ENCODE data around the gene CAPN5.

CAPN5 gene

DNA sequence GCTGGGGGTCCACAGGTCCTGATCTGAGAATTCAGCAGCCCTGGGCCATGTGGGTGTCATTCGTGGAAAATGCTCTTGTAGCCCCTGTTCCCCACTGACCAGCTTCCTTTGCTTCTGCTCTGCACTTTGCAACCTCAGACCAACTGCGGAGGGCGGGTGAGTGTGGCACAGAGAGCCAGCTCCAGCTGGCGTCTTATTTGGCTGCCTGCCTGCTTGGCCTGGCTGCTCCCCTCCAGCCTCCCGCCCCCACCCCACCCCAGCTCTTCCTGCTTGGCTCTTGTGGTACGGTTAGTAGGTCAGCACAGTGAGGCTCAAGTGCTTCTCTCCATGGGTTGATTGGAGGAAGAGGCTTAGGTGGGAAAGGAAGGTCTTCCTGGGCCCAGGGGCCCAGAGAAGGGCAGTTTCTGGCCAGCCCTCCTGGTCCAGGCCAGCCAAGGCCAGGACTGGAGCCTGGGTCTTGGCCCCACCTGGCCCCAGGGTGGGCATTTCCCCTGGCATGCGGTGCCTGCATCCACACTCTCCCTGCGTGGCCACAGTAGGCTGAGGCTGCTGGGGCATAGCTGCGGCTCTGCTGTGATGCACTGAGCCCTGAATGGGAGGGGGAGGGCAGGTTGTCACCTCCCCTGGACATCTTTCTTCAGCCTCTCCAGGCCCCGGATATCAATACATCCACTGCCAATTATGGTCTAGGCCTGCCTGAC is 87.8 kb downstream of the CAPN5 start:
- Histone ChIP-seq H3K27ac (ENCODE audit: low read length) (no peak overlapping the region), H3K4me3 (ENCODE audit: low read length) (no peak overlapping the region), H2AFZ (ENCODE audit: low read depth, low read length) (no peak overlapping the region), H4K20me1 (ENCODE audit: insufficient read depth, low read length) (no peaks in the 10 kb centered on the region), H3K36me3 (replicated peaks; ENCODE audit: low read depth, low read length) (no peaks in the 10 kb centered on the region), H3K4me2 (ENCODE audit: low read length) (no peak overlapping the region), H3K27me3 (ENCODE audit: low read depth, low read length) (no peaks in the 10 kb centered on the region), H3K9ac (ENCODE audit: low read length) (no peak overlapping the region), H3K9me3 (ENCODE audit: insufficient read depth, low read length) (no peaks in the 10 kb centered on the region), H3K79me2 (ENCODE audit: low read length) (no peaks in the 10 kb centered on the region), H3K4me1 (ENCODE audit: low read length) (no peaks in the 10 kb centered on the region)
- no peak for TF ChIP-seq EZH2phosphoT487 (IDR thresholded peaks at IDR 0.05; ENCODE audit: low read depth)
- TF ChIP-seq, protein P1, sequence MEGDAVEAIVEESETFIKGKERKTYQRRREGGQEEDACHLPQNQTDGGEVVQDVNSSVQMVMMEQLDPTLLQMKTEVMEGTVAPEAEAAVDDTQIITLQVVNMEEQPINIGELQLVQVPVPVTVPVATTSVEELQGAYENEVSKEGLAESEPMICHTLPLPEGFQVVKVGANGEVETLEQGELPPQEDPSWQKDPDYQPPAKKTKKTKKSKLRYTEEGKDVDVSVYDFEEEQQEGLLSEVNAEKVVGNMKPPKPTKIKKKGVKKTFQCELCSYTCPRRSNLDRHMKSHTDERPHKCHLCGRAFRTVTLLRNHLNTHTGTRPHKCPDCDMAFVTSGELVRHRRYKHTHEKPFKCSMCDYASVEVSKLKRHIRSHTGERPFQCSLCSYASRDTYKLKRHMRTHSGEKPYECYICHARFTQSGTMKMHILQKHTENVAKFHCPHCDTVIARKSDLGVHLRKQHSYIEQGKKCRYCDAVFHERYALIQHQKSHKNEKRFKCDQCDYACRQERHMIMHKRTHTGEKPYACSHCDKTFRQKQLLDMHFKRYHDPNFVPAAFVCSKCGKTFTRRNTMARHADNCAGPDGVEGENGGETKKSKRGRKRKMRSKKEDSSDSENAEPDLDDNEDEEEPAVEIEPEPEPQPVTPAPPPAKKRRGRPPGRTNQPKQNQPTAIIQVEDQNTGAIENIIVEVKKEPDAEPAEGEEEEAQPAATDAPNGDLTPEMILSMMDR (IDR thresholded peaks at IDR 0.05; ENCODE audit: low read depth, low read length): no peak

DNA sequence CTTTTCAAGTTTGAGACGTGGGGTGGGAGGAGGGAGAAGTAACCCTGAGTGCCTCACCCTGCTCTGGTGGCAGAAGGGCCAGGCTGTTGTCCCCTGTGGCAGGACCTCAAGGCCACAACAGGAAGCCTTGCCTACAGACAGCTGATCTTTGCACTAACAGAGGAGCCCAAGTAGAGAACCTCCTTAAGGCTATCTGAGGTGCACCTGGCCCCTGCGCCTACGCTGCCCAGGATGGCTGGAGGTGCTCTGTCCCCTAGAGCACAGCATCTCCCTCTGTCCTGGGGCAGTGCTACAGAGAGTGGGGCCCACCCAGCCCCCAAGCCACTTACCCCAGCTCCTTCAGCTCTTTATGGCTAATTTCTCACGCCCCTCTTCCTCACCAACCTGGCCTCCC is 88.3 kb downstream of the CAPN5 start:
- Histone ChIP-seq H3K27ac (ENCODE audit: low read length) (no peak overlapping the region), H3K4me3 (ENCODE audit: low read length) (no peak overlapping the region), H2AFZ (ENCODE audit: low read depth, low read length) (no peak overlapping the region), H3K4me2 (ENCODE audit: low read length) (no peak overlapping the region), H3K9me3 (ENCODE audit: insufficient read depth, low read length) (no peaks in the 10 kb centered on the region), H3K36me3 (replicated peaks; ENCODE audit: low read depth, low read length) (no peaks in the 10 kb centered on the region), H3K4me1 (ENCODE audit: low read length) (no peaks in the 10 kb centered on the region), H3K79me2 (ENCODE audit: low read length) (no peaks in the 10 kb centered on the region), H4K20me1 (ENCODE audit: insufficient read depth, low read length) (no peaks in the 10 kb centered on the region), H3K27me3 (ENCODE audit: low read depth, low read length) (no peaks in the 10 kb centered on the region), H3K9ac (ENCODE audit: low read length) (no peak overlapping the region)
- TF ChIP-seq, protein P1 (IDR thresholded peaks at IDR 0.05; ENCODE audit: low read depth, low read length): no peak
- no peak for TF ChIP-seq EZH2phosphoT487 (IDR thresholded peaks at IDR 0.05; ENCODE audit: low read depth)

DNA sequence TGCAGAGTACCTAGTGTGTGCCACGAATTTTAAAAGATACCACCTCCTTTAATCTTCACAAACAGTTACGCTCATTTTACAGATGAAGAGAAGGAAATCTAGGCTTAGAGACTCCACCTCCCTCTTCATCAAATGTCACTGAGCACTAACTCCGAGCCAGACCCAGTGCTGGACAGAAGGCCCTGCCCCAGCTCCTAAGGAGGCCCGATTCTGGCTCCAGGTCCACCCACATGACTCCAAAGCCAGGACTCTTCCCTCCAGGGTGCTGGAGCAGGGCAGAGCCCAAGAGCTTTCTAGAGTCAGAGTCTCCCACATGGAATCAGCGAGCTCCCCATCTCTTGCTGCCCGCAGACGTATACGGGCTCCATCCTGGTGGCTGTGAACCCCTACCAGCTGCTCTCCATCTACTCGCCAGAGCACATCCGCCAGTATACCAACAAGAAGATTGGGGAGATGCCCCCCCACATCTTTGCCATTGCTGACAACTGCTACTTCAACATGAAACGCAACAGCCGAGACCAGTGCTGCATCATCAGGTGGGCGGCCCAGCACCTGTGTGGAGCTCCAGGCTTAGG is 88.9 kb downstream of the CAPN5 start:
- no peak overlapping the region for H3K4me3 ChIP-seq (ENCODE audit: low read length)
- H4K20me1 ChIP-seq (ENCODE audit: insufficient read depth, low read length): no peaks in the 10 kb centered on the region
- no peak overlapping the region for H3K27ac ChIP-seq (ENCODE audit: low read length)
- H3K9ac ChIP-seq (ENCODE audit: low read length): no peak overlapping the region
- H3K9me3 ChIP-seq (ENCODE audit: insufficient read depth, low read length): no peaks in the 10 kb centered on the region
- TF ChIP-seq EZH2phosphoT487 (IDR thresholded peaks at IDR 0.05; ENCODE audit: low read depth): no peak
- TF ChIP-seq, protein P1 (IDR thresholded peaks at IDR 0.05; ENCODE audit: low read depth, low read length): no peak
- no peak overlapping the region for H2AFZ ChIP-seq (ENCODE audit: low read depth, low read length)
- H3K4me2 ChIP-seq (ENCODE audit: low read length): no peak overlapping the region
- H3K79me2 ChIP-seq (ENCODE audit: low read length): no peaks in the 10 kb centered on the region
- no peaks in the 10 kb centered on the region for H3K36me3 ChIP-seq (replicated peaks; ENCODE audit: low read depth, low read length)
- H3K27me3 ChIP-seq (ENCODE audit: low read depth, low read length): no peaks in the 10 kb centered on the region
- H3K4me1 ChIP-seq (ENCODE audit: low read length): no peaks in the 10 kb centered on the region

DNA sequence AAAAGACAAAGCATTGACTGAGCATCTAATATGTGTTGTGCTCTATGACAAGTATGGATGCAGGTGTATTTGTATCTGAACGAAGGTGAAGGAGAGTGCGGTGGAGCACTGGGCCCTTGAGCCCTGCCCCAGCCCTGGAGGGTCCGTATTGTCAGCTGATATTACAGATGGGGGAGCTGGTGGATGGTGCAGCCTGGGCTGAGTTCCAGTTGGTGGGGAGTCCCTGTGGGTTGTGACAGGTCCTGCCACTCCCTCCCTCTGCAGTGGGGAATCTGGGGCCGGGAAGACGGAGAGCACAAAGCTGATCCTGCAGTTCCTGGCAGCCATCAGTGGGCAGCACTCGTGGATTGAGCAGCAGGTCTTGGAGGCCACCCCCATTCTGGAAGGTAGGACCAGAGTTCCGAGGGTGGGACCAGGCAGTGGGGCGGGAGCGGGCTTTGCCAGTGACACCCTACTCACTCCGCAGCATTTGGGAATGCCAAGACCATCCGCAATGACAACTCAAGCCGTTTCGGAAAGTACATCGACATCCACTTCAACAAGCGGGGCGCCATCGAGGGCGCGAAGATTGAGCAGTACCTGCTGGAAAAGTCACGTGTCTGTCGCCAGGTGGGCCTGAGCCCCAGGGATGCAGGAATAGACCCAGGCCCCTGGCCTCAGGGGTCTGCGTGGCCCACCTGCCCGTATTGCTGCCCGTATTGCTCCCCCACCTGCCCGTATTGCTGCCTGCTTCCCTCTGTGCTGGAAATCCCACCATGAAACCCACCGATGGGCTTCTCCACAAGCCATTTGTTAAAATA is 89.8 kb downstream of the CAPN5 start:
- Histone ChIP-seq H3K9me3 (ENCODE audit: insufficient read depth, low read length) (no peaks in the 10 kb centered on the region), H2AFZ (ENCODE audit: low read depth, low read length) (no peak overlapping the region), H3K79me2 (ENCODE audit: low read length) (no peaks in the 10 kb centered on the region), H3K4me2 (ENCODE audit: low read length) (no peak overlapping the region), H3K4me1 (ENCODE audit: low read length) (no peaks in the 10 kb centered on the region), H3K4me3 (ENCODE audit: low read length) (no peak overlapping the region), H3K27ac (ENCODE audit: low read length) (no peak overlapping the region), H4K20me1 (ENCODE audit: insufficient read depth, low read length) (no peaks in the 10 kb centered on the region), H3K27me3 (ENCODE audit: low read depth, low read length) (no peaks in the 10 kb centered on the region), H3K36me3 (replicated peaks; ENCODE audit: low read depth, low read length) (no peaks in the 10 kb centered on the region), H3K9ac (ENCODE audit: low read length) (no peak overlapping the region)
- TF ChIP-seq, protein P1 (IDR thresholded peaks at IDR 0.05; ENCODE audit: low read depth, low read length): no peak
- no peak for TF ChIP-seq EZH2phosphoT487 (IDR thresholded peaks at IDR 0.05; ENCODE audit: low read depth)

Data from OCI-LY3 (cell line).